Adrenal gland (tissue), 12 donors: Measurements from ENCODE around the gene MYMK. TPM values are rescaled to one million over a fixed set of nuclear protein-coding genes. Genes with fewer than 3 reads are reported as not detected.

Experiments
- DNase-seq, 7 donors: peaks; one replicate each; pipeline ENCODE4 v3.0.0-alpha.2; 2019 to 2020
- H3K27ac ChIP-seq, 5 donors: fragments of 200-600 bp; sonication (generic) in 4 of 5; 1 replicate in 3 of 5; 2 replicates in 2 of 5; pipeline versions ENCODE4 v1.5.1 to v1.8.0; 2016 to 2020; ENCODE audit warnings: mild to moderate bottlenecking in 1 of 5
- H3K27me3 ChIP-seq: fragments of 200-600 bp; 2 replicates; pipeline ENCODE4 v1.8.0; 2021
- H3K36me3 ChIP-seq, 2 donors: fragments of 200-600 bp; replicated peaks in 1 of 2; 1 replicate in 1 of 2; 2 replicates in 1 of 2; pipeline versions ENCODE4 v1.5.1 to v1.8.0; 2018 to 2022
- H3K4me1 ChIP-seq, 2 donors: fragments of 200-600 bp; replicated peaks in 1 of 2; 1 replicate in 1 of 2; 2 replicates in 1 of 2; pipeline versions ENCODE4 v1.5.1 to v1.8.0; 2018 to 2021
- H3K4me3 ChIP-seq, 4 donors: fragments of 200-600 bp; sonication (generic) in 3 of 4; one replicate each; pipeline ENCODE4 v1.5.1; 2016 to 2018
- H3K9me3 ChIP-seq, 3 donors: fragments of 200-600 bp; sonication (generic) in 1 of 3; replicated peaks in 1 of 3; 1 replicate in 2 of 3; 2 replicates in 1 of 3; pipeline versions ENCODE4 v1.5.1 to v1.8.0; 2016 to 2021
- POLR2A ChIP-seq, 2 donors: fragments of 450-650 bp; IDR thresholded peaks; one replicate each; pipeline ENCODE4 v1.6.1; 2017; ENCODE audit warnings: antibody characterized with exemption in 2 of 2, mild to moderate bottlenecking in 2 of 2, moderate library complexity in 1 of 2
- WGBS, 4 donors: extraction: QIAGEN DNeasy Blood & Tissue Kit in 2 of 4; methylation state at CpG; one replicate each; pipeline versions ENCODE4 v1.1.5 to v1.1.7; 2013 to 2017; 5-methylcytosine and 5-hydroxymethylcytosine counted together
- intact Hi-C, 2 donors: fragments of 100-400 bp; cut with DNase I; formaldehyde crosslinking; loops; one replicate each; pipeline versions ENCODE4 v1.14.1 to v1.15.0; 2022 to 2023
- polyA plus RNA-seq, 3 donors: library from polyadenylated mRNA; stranded (reverse); fragments of 200-250 nt in 2 of 3; fragments of 350-450 nt in 1 of 3; fragmentation: Illumina TruSeq in 1 of 3; extraction: RNeasy Lipid Tissue Mini Kit (QIAGEN cat#74804) in 1 of 3; gene quantifications; one replicate each; pipeline ENCODE4 v1.2.3, GENCODE V29; 2013 to 2014
- total RNA-seq, 9 donors: library from RNA; depleted of rRNA in 4 of 9; stranded (reverse); fragments of >200 nt in 4 of 9; fragments of 120-200 nt in 1 of 9; fragmentation: NEBNext Ultra II Directional in 1 of 9; extraction: Animal tissue kit (Norgen Biotek cat#: 25700) in 1 of 9; gene quantifications; one replicate each; pipeline versions ENCODE4 v1.1.0 to v1.2.4, GENCODE V29; 2013 to 2023
- TF ChIP-seq, protein P1 (sequence below), 6 experiments: fragments of 450-650 bp in 4 of 6; fragments of 200-600 bp in 2 of 6; sonication (generic) in 1 of 6; IDR thresholded peaks; 1 replicate in 5 of 6; 2 replicates in 1 of 6; pipeline versions ENCODE4 v1.5.1 to v1.8.0; 2016 to 2021; ENCODE audit warnings: antibody characterized with exemption in 6 of 6, mild to moderate bottlenecking in 2 of 6, moderate library complexity in 1 of 6
- donor health status: healthy with polysubstance abuse.
- donor health status: Bipolar disorder and iron deficiency.
- donor health status: DM: yes; HTN: yes; CAD: no.
- donor health status: DM: no; HTN: no; CAD: no.
- donor health status: DM: no; HTN: no; CAD: no.
- donor health status: DM: yes; HTN: yes; CAD: no.

The MYMK gene
- total and polyA plus RNA-seq, 12 donors, result not detected

GRCh38 chr9:133471551-133472276 is 53.0 kb downstream of the MYMK start:
- Histone ChIP-seq H3K36me3 (no peaks in the 10 kb centered on the region), H3K9me3 (no peaks in the 10 kb centered on the region), H3K27ac (no peak overlapping the region), H3K4me3 (no peak overlapping the region), H3K27me3 (no peaks in the 10 kb centered on the region), H3K4me1 (no peaks in the 10 kb centered on the region)
- DNase-seq, result peak in 5 of 7 donors; percentile 62 to 81 (median 64)
- intact Hi-C loops, result no loop called here
- WGBS, 4 donors, result 58 to 85% (median 65%) methylated on average over 16 to 27 of the region's 27 CpGs
- TF ChIP-seq, protein P1, sequence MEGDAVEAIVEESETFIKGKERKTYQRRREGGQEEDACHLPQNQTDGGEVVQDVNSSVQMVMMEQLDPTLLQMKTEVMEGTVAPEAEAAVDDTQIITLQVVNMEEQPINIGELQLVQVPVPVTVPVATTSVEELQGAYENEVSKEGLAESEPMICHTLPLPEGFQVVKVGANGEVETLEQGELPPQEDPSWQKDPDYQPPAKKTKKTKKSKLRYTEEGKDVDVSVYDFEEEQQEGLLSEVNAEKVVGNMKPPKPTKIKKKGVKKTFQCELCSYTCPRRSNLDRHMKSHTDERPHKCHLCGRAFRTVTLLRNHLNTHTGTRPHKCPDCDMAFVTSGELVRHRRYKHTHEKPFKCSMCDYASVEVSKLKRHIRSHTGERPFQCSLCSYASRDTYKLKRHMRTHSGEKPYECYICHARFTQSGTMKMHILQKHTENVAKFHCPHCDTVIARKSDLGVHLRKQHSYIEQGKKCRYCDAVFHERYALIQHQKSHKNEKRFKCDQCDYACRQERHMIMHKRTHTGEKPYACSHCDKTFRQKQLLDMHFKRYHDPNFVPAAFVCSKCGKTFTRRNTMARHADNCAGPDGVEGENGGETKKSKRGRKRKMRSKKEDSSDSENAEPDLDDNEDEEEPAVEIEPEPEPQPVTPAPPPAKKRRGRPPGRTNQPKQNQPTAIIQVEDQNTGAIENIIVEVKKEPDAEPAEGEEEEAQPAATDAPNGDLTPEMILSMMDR (IDR thresholded peaks at IDR 0.05), result no peak
- TF ChIP-seq POLR2A (IDR thresholded peaks at IDR 0.05), result no peak

DNA sequence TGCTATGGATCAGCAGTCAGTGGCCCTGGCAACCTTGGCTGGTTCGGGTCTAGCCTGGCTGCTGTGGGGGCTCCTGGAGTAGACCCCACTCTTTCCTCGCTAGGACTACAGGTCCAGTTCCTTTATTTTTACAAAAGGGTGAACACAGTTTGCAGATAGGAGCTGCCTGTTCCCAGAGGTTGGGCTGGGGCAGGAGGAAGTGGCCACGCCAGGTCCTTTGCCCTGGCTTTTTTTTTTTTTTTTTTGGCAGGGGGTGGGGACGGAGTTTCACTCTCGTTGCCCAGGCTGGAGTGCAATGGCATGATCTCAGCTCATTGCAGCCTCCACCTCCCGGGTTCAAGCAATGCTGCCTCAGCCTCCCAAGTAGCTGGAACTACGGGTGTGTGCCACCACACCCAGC is 53.8 kb downstream of the MYMK start:
- H3K9me3 ChIP-seq, result no peaks in the 10 kb centered on the region
- TF ChIP-seq, protein P1 (IDR thresholded peaks at IDR 0.05), result no peak
- TF ChIP-seq POLR2A (IDR thresholded peaks at IDR 0.05), result no peak
- no peaks in the 10 kb centered on the region for H3K27me3 ChIP-seq
- H3K4me1 ChIP-seq, result no peaks in the 10 kb centered on the region
- no peaks in the 10 kb centered on the region for H3K36me3 ChIP-seq
- no peak overlapping the region for H3K27ac ChIP-seq
- WGBS, 4 donors, result 63 to 82% (median 76%) methylated on average over 7 of the region's 7 CpGs
- intact Hi-C loops, result no loop called here
- H3K4me3 ChIP-seq, result no peak overlapping the region
- no peak for DNase-seq

GRCh38 chr9:133470427-133470924 is 54.3 kb downstream of the MYMK start:
- Histone ChIP-seq H3K4me1 (no peaks in the 10 kb centered on the region), H3K4me3 (no peak overlapping the region), H3K27ac (no peak overlapping the region), H3K36me3 (no peaks in the 10 kb centered on the region), H3K27me3 (no peaks in the 10 kb centered on the region), H3K9me3 (no peaks in the 10 kb centered on the region)
- WGBS, 4 donors, result 61 to 76% (median 68%) methylated on average over 6 to 16 of the region's 16 CpGs; no CpG with 5 or more reads in 1 of the 4 donors
- intact Hi-C loops, result no loop called here
- no peak for DNase-seq
- TF ChIP-seq POLR2A (IDR thresholded peaks at IDR 0.05), result no peak
- TF ChIP-seq, protein P1 (IDR thresholded peaks at IDR 0.05), result no peak

- intact Hi-C loops, result no loop called here
- DNase-seq, result no peak
- no peaks in the 10 kb centered on the region for H3K9me3 ChIP-seq
- no peak overlapping the region for H3K27ac ChIP-seq
- H3K36me3 ChIP-seq, result no peaks in the 10 kb centered on the region
- H3K4me3 ChIP-seq, result no peak overlapping the region
- 86 to 100% (median 89%) methylated on average over 2 to 6 of the region's 6 CpGs; no CpG with 5 or more reads in 1 of the 4 donors for WGBS, 4 donors
- no peaks in the 10 kb centered on the region for H3K4me1 ChIP-seq
- no peaks in the 10 kb centered on the region for H3K27me3 ChIP-seq
- TF ChIP-seq POLR2A (IDR thresholded peaks at IDR 0.05), result no peak
- TF ChIP-seq, protein P1 (IDR thresholded peaks at IDR 0.05), result no peak
These were observed 55.9 kb downstream of the MYMK start for GRCh38 chr9:133468777-133469421.
